BJ (cell line): ENCODE data around the gene TNP2. TPM values are rescaled to one million over a fixed set of nuclear protein-coding genes. Genes with fewer than 3 reads are reported as not detected.

Experiments used
- CTCF ChIA-PET: fragments of 350-600 bp; formaldehyde crosslinking; extraction: SDS; loops from one replicate; lab custom pipeline; 2021; ENCODE audit warnings: antibody characterized with exemption, inconsistent platforms; lab: Yijun Ruan, JAX
- POLR2A ChIA-PET: fragments of 300-600 bp; sonication (Branson Sonifier 250); formaldehyde crosslinking; extraction: SDS; loops from one replicate; lab custom pipeline; 2021; ENCODE audit warnings: antibody characterized with exemption; lab: Charles Lee
- DNase-seq: peaks from one replicate; pipeline ENCODE4 v3.0.0-alpha.2; 2011; ENCODE audit warnings: low read depth
- H3K27me3 ChIP-seq: 2 replicates; pipeline ENCODE4 v1.6.0; 2011; ENCODE audit warnings: low read length; ENCODE audit not compliant: control insufficient read depth, insufficient read depth
- H3K36me3 ChIP-seq: 2 replicates; pipeline ENCODE4 v1.5.1; 2011; ENCODE audit warnings: low read length; ENCODE audit not compliant: control insufficient read depth, insufficient read depth
- H3K4me3 ChIP-seq: 2 replicates; pipeline ENCODE4 v1.5.1; 2011; ENCODE audit warnings: low read depth, mild to moderate bottlenecking, control low read depth, low read length
- polyA plus RNA-seq: library from polyadenylated mRNA; depleted of rRNA; stranded (reverse); fragments of >200 nt; gene quantifications from 2 replicates; pipeline ENCODE4 v1.2.3, GENCODE V29; 2011
- TF ChIP-seq, protein P1 (sequence below): IDR thresholded peaks from 2 replicates; pipeline ENCODE4 v1.5.1; 2011; ENCODE audit warnings: low read depth, mild to moderate bottlenecking, control low read depth, inconsistent platforms, low read length, moderate library complexity; ENCODE audit not compliant: insufficient read depth

The TNP2 gene
- polyA plus RNA-seq, 1 experiment: not detected

DNA sequence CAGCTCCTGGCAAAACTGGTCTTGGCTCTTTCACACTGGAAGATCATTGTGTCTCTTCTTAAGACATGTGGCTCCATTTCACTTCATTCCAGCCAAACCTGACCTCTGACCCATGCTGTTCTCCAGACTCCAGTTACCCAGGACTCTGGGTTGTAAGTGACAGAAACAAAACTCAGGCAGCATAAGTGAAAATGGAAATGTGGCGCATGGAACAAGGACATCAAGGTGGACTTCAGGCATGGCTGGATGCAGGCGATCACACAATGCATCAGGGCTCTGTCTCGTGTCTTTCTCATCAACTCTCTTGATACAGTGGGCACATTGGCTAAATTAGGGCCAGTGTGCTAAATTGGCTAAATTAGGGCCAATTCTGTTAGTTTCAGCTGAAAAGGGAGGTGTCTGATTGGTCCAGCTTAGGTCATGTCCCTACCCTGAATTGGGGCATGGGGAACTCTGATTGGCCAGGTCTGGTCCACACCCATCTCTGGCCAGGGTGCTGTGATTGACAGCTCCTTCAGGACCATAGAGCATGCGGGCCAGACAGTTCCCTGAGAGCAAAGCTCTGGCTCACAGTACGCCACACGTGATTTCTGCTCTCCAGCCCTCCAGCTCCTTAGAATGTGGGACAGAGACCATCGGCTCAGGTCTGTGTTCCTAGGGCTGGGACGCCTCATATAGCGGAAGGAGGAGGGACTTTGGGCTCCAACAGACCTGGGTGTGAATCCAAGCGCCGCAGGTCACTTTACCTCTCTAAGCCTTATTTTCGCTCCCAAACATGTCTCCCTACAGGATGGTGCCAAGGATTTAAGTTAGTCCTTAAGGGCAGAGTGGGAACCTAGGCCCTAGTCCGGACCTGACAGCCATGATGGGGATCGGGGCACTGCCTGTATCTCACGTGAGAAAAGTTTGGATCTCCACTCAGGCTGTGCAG is 30.6 kb downstream of the TNP2 start:
- H3K36me3 ChIP-seq: no peaks in the 10 kb centered on the region
- no peak for DNase-seq
- TF ChIP-seq, protein P1, sequence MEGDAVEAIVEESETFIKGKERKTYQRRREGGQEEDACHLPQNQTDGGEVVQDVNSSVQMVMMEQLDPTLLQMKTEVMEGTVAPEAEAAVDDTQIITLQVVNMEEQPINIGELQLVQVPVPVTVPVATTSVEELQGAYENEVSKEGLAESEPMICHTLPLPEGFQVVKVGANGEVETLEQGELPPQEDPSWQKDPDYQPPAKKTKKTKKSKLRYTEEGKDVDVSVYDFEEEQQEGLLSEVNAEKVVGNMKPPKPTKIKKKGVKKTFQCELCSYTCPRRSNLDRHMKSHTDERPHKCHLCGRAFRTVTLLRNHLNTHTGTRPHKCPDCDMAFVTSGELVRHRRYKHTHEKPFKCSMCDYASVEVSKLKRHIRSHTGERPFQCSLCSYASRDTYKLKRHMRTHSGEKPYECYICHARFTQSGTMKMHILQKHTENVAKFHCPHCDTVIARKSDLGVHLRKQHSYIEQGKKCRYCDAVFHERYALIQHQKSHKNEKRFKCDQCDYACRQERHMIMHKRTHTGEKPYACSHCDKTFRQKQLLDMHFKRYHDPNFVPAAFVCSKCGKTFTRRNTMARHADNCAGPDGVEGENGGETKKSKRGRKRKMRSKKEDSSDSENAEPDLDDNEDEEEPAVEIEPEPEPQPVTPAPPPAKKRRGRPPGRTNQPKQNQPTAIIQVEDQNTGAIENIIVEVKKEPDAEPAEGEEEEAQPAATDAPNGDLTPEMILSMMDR: no peak
- CTCF ChIA-PET: interaction anchor here (0.6 kb wide), 1 partner anchor 15 kb away, joined by 3 read pairs; no protein-coding TSS in a partner anchor
- no peak overlapping the region for H3K4me3 ChIP-seq
- POLR2A ChIA-PET: interaction anchor here (0.7 kb wide), 1 partner anchor 42 kb away, joined by 3 read pairs; no protein-coding TSS in a partner anchor
- 0 out of 2 replicates have a peak, but pooled peaks cover 2% of the 10 kb centered on the region for H3K27me3 ChIP-seq

DNA sequence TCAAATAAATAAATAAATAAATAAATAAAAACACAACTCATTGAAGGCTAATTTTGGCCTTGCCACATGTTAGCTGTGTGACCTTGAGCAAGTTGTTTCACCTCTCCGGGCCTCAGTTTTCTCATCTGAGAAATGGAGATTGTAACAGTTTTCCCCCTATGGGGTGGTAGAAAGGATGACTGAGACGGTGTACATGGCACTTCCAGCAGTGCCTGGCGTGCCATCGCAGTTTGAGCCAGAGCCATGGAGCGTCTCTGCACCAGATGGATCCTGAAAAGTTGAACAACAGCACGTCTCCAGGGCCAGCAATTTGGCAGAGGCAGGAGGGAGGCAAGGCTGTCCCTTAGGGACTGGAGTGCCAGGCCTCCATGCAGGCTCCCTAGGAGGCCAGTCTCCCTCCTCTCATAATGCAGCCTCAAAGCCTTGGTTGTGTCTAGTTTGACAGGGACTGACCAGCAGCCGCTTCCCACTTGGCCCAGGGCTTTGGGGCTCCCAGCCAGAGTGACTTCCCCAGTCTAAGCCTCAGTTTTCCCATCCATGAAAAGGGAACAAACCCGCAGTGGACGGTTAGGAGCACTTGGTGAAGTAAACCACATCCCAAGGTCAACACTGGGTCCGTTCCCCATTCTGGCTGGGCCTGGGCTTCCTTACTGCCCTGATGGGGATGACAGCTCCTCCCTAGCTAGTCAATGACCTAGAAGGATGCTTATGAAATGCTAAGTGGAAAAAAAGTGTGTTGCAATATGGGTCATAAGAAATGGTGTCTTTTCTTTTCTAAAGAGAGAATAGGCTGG is 32.5 kb downstream of the TNP2 start:
- POLR2A ChIA-PET: no interaction called here

DNA sequence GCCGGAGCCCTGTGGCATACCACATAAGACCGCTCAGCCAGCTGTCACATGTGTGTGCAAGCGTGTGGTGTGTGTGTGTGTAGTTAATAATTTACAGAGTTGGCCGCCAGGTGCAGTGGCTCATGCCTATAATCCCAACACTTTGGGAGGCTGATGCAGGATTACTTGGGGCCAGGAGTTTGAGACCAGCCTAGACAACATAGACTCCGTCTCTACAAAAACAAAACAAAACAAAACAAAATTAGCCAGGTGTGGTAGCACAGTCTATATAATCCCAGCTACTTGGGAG is 33.5 kb downstream of the TNP2 start:
- Histone ChIP-seq H3K4me3 (no peak overlapping the region), H3K36me3 (no peaks in the 10 kb centered on the region), H3K27me3 (no peaks in the 10 kb centered on the region)
- DNase-seq: no peak
- POLR2A ChIA-PET: no interaction called here
- CTCF ChIA-PET: interaction anchor here (0.5 kb wide), 1 partner anchor 10 kb away, joined by 3 read pairs; no protein-coding TSS in a partner anchor
- TF ChIP-seq, protein P1: no peak

More for the DNA sequence above, 32.5 kb downstream of the TNP2 start:
- TF ChIP-seq, protein P1: no peak
- Histone ChIP-seq H3K27me3 (no peaks in the 10 kb centered on the region), H3K36me3 (no peaks in the 10 kb centered on the region), H3K4me3 (no peak overlapping the region)
- CTCF ChIA-PET: no interaction called here
- DNase-seq: no peak

DNA sequence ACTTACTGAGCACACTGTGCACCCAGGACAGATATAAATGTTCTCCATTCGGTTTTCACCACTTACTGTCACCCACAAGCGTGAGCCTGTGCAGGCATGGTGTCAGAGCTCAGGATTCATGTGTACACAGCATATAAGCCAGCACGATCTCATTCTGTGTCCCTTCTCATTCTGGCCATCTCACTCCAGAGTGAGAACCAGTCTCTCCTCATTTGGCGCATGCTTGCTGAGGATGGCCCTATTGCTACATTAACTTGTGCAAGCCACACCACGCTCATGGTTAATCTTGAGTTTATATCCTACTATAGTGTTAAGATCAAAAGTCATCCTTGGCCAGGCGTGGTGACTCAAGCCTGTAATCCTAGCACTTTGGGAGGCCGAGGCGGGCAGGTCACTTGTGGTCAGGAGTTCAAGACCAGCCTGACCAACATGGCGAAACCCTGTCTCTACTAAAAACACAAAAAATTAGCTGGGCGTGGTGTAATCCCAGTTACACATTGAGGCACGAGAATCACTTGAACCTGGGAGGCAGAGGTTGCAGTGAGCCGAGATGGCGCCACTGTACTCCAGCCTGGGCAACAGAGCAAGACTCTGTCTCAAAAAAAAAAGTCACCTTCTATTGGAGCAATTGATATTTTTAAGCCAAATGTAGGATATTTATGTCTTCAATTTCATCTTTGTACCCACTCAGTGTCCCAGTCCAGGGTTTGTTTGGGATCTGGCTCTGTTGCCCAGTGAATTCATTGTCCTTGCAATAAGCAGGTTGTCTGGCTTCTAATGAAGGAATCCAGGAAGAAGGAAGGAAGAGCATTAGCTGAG is 34.0 kb downstream of the TNP2 start:
- Histone ChIP-seq H3K4me3 (no peak overlapping the region), H3K27me3 (no peaks in the 10 kb centered on the region), H3K36me3 (no peaks in the 10 kb centered on the region)
- DNase-seq: no peak
- TF ChIP-seq, protein P1: no peak
- ChIA-PET CTCF (no interaction called here), POLR2A (no interaction called here)
